Measurements from ENCODE around the gene PPAN. TPM values are rescaled to one million over a fixed set of nuclear protein-coding genes. Genes with fewer than 3 reads are reported as not detected.
A peak's percentile ranks its signal among the peaks of the same experiment; 100 is the strongest.

Gene PPAN
- polyA plus RNA-seq, 1 donor (not counting 4 experiments of a cell fraction or from before 2014, with no cell fraction given), result 32.3 TPM

DNA sequence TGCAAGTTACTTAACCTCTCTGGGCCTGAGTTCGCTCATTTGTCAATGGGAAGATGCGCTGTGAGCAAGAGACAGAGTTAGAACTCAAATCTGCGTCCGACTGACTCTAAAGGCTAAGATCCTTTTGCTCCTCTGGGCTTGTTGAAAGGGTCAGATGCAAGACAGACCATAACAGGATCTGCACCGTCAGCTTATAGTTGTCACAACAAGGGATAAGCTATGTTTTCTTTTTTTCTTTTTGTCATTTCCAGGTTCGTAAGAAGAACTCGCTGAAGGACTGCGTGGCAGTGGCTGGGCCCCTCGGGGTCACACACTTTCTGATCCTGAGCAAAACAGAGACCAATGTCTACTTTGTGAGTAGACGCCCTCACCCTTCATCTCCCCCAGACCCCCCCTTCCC lies 1.1 kb downstream of the PPAN start:
- Histone ChIP-seq H3K4me1 (ENCODE audit: control insufficient read depth, extremely low read depth, insufficient read depth, low read length) (peaks cover 12% of the 10 kb centered on the region), H2AFZ (ENCODE audit: control insufficient read depth, low read length) (no peak overlapping the region), H3K27me3 (ENCODE audit: control insufficient read depth, extremely low read depth, insufficient read depth, low read length) (no peaks in the 10 kb centered on the region), H3K9me3 (ENCODE audit: control insufficient read depth, low read depth, low read length) (no peaks in the 10 kb centered on the region), H4K20me1 (ENCODE audit: control insufficient read depth, extremely low read depth, insufficient read depth, low read length) (no peaks in the 10 kb centered on the region), H3K27ac (ENCODE audit: control insufficient read depth, insufficient read depth, low read length) (peak overlapping the region; percentile 79), H3K9ac (ENCODE audit: control insufficient read depth, extremely low read depth, insufficient read depth, low read length) (peak overlapping the region; percentile 94), H3K4me2 (ENCODE audit: control insufficient read depth, extremely low read depth, insufficient read depth, low read depth, low read length) (peak overlapping the region; percentile 64), H3K4me3 (ENCODE audit: control insufficient read depth in 2 of 3, extremely low read depth in 1 of 3, insufficient read depth in 2 of 3, low read depth in 1 of 3, low read length in 3 of 3) (peak overlapping the region; percentile 80 to 83 (median 81)), H3K79me2 (ENCODE audit: control insufficient read depth, insufficient read depth, low read length) (peaks cover 36% of the 10 kb centered on the region), H3K9me1 (ENCODE audit: control insufficient read depth, extremely low read depth, insufficient read depth, low read length) (no peaks in the 10 kb centered on the region), H3K36me3 (ENCODE audit: control insufficient read depth in 2 of 2, extremely low read depth in 1 of 2, insufficient read depth in 2 of 2, low read length in 2 of 2) (peaks cover 19 to 31% of the 10 kb centered on the region in 2 experiments)
- FAIRE-seq (peak; percentile 58), DNase-seq (ENCODE audit: low read depth, low spot score) (no peak)
- dilution Hi-C loops (cut with MboI; ENCODE audit: extremely low pct_ligation_motif_present, low sequenced_read_pairs), result no loop called here
- TF ChIP-seq CTCF (optimal IDR thresholded peaks at IDR 0.05 in 1 of 3, IDR thresholded peaks at IDR 0.05 in 1 of 3, conservative IDR thresholded peaks at IDR 0.05 in 1 of 3; ENCODE audit: extremely low read depth in 1 of 3, insufficient read depth in 2 of 3, low read length in 3 of 3) (no peak), EZH2 (IDR thresholded peaks at IDR 0.05; ENCODE audit: low read length) (no peak)

GRCh38 chr19:10107817-10108367 lies 1.7 kb downstream of the PPAN start:
- H3K9me1 ChIP-seq (ENCODE audit: control insufficient read depth, extremely low read depth, insufficient read depth, low read length), result no peaks in the 10 kb centered on the region
- no peak for TF ChIP-seq CTCF (optimal IDR thresholded peaks at IDR 0.05 in 1 of 3, IDR thresholded peaks at IDR 0.05 in 1 of 3, conservative IDR thresholded peaks at IDR 0.05 in 1 of 3; ENCODE audit: extremely low read depth in 1 of 3, insufficient read depth in 2 of 3, low read length in 3 of 3)
- TF ChIP-seq EZH2 (IDR thresholded peaks at IDR 0.05; ENCODE audit: low read length), result no peak
- H3K9ac ChIP-seq (ENCODE audit: control insufficient read depth, extremely low read depth, insufficient read depth, low read length), result no peak overlapping the region
- DNase-seq (ENCODE audit: low read depth, low spot score), result no peak
- no peaks in the 10 kb centered on the region for H3K27me3 ChIP-seq (ENCODE audit: control insufficient read depth, extremely low read depth, insufficient read depth, low read length)
- peaks cover 19 to 32% of the 10 kb centered on the region in 2 experiments for H3K36me3 ChIP-seq (ENCODE audit: control insufficient read depth in 2 of 2, extremely low read depth in 1 of 2, insufficient read depth in 2 of 2, low read length in 2 of 2)
- H3K9me3 ChIP-seq (ENCODE audit: control insufficient read depth, low read depth, low read length), result no peaks in the 10 kb centered on the region
- no peak overlapping the region for H3K27ac ChIP-seq (ENCODE audit: control insufficient read depth, insufficient read depth, low read length)
- peaks cover 12% of the 10 kb centered on the region for H3K4me1 ChIP-seq (ENCODE audit: control insufficient read depth, extremely low read depth, insufficient read depth, low read length)
- H3K4me3 ChIP-seq (ENCODE audit: control insufficient read depth in 2 of 3, extremely low read depth in 1 of 3, insufficient read depth in 2 of 3, low read depth in 1 of 3, low read length in 3 of 3), result no peak overlapping the region
- no peak overlapping the region for H2AFZ ChIP-seq (ENCODE audit: control insufficient read depth, low read length)
- peaks cover 5% of the 10 kb centered on the region for H4K20me1 ChIP-seq (ENCODE audit: control insufficient read depth, extremely low read depth, insufficient read depth, low read length)
- dilution Hi-C loops (cut with MboI; ENCODE audit: extremely low pct_ligation_motif_present, low sequenced_read_pairs), result no loop called here
- no peak overlapping the region for H3K4me2 ChIP-seq (ENCODE audit: control insufficient read depth, extremely low read depth, insufficient read depth, low read depth, low read length)
- peaks cover 36% of the 10 kb centered on the region for H3K79me2 ChIP-seq (ENCODE audit: control insufficient read depth, insufficient read depth, low read length)
- FAIRE-seq, result no peak
